GM19099 (cell line): ENCODE results near the gene SIX1.
A peak's percentile ranks its signal among the peaks of the same experiment; 100 is the strongest.

Experiments used
- POLR2A ChIP-seq: IDR thresholded peaks from 3 replicates; pipeline ENCODE4 v1.6.1; 2011; ENCODE audit warnings: low read depth; ENCODE audit not compliant: insufficient read length; ENCODE audit errors: extremely low read depth

SIX1 gene

GRCh38 chr14:60657456-60658210 is 8.4 kb upstream of the SIX1 start:
- no peak for TF ChIP-seq POLR2A

- TF ChIP-seq POLR2A, result peak; percentile 49
Observed at GRCh38 chr14:60656686-60657455, 7.6 kb upstream of the SIX1 start.

GRCh38 chr14:60655898-60656685 is 6.8 kb upstream of the SIX1 start:
- no peak for TF ChIP-seq POLR2A

- no peak for TF ChIP-seq POLR2A
Observed at GRCh38 chr14:60655119-60655897, 6.0 kb upstream of the SIX1 start.

GRCh38 chr14:60654334-60654821 is 5.1 kb upstream of the SIX1 start:
- no peak for TF ChIP-seq POLR2A

- TF ChIP-seq POLR2A, result no peak
Observed at GRCh38 chr14:60653701-60654161, 4.5 kb upstream of the SIX1 start.

GRCh38 chr14:60652674-60653651 is 3.7 kb upstream of the SIX1 start:
- TF ChIP-seq POLR2A, result no peak

GRCh38 chr14:60651796-60652673 is 2.8 kb upstream of the SIX1 start:
- TF ChIP-seq POLR2A, result no peak

- no peak for TF ChIP-seq POLR2A
Observed at GRCh38 chr14:60651086-60651795, 2.0 kb upstream of the SIX1 start.

- no peak for TF ChIP-seq POLR2A
Observed at GRCh38 chr14:60650373-60650961, 1.2 kb upstream of the SIX1 start.

- no peak for TF ChIP-seq POLR2A
Observed at GRCh38 chr14:60649875-60650372, 647 bp upstream of the SIX1 start.
